Adipocyte (in vitro differentiated cells): Measurements from ENCODE around the gene CCDC154.

Source experiments
- DNase-seq: peaks from one replicate; pipeline ENCODE4 v3.0.0-alpha.2; 2015; ENCODE audit warnings: low read depth
- H3K27me3 ChIP-seq: replicated peaks from 2 replicates; pipeline ENCODE4 v1.7.0; 2013; ENCODE audit warnings: mild to moderate bottlenecking, low read length, moderate library complexity; ENCODE audit not compliant: control insufficient read depth, insufficient read depth
- H3K36me3 ChIP-seq: 2 replicates; pipeline ENCODE4 v1.7.0; 2013; ENCODE audit warnings: low read length, mild to moderate bottlenecking, moderate library complexity; ENCODE audit not compliant: control insufficient read depth, insufficient read depth, severe bottlenecking
- H3K4me1 ChIP-seq: 2 replicates; pipeline ENCODE4 v1.7.0; 2013; ENCODE audit warnings: mild to moderate bottlenecking, low read length, moderate library complexity; ENCODE audit not compliant: control insufficient read depth, insufficient read depth
- H3K4me3 ChIP-seq: 2 replicates; pipeline ENCODE4 v1.7.0; 2013; ENCODE audit warnings: mild to moderate bottlenecking, low read length, moderate library complexity
- H3K9ac ChIP-seq: 2 replicates; pipeline ENCODE4 v1.7.0; 2013; ENCODE audit warnings: mild to moderate bottlenecking, low read length, moderate library complexity
- H3K9me3 ChIP-seq: 2 replicates; pipeline ENCODE4 v1.7.0; 2013; ENCODE audit warnings: mild to moderate bottlenecking, low read length, moderate library complexity; ENCODE audit not compliant: control insufficient read depth

CCDC154 gene

DNA sequence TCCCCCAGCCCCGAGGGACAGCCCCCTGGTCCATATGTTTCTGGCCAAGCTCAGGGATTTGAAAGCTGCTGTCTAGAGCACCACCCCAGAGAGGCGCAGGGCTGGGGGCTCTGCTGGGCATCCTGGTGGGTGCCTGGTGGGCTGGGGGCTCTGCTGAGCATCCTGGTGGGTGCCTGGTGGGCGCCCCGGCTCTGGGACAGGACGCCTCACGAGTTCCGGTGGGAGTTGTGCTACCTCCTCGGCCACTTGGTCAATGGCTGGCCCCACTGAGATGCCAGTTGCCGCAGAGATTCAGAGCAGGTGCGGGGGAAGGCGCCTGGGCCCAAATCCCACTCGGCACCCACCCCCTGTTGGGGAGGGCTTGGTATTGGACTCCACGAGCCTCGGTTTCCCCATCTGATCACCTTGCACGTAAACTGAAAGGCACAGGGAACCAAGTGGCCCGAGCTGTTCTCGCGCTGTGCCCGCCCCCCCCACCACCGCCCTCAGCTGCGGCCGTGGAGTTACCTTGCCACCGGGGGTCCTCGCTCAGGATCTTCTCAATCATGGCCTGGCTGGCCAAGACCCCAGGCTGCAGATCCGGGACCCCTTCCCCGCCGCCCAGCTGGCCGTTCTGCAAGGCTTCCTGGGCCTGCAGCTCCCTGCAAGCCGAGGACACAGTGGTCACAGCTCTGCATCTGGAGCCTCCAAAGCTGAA lies 43.1 kb downstream of the CCDC154 start:
- Histone ChIP-seq H3K9me3 (no peaks in the 10 kb centered on the region), H3K4me3 (no peak overlapping the region), H3K27me3 (no peaks in the 10 kb centered on the region), H3K4me1 (no peaks in the 10 kb centered on the region), H3K9ac (no peak overlapping the region), H3K36me3 (peaks cover 31% of the 10 kb centered on the region)
- no peak for DNase-seq

- H3K9ac ChIP-seq = no peak overlapping the region
- no peak for DNase-seq
Observed at GRCh38 chr16:1398826-1399581, 45.4 kb downstream of the CCDC154 start.

DNA sequence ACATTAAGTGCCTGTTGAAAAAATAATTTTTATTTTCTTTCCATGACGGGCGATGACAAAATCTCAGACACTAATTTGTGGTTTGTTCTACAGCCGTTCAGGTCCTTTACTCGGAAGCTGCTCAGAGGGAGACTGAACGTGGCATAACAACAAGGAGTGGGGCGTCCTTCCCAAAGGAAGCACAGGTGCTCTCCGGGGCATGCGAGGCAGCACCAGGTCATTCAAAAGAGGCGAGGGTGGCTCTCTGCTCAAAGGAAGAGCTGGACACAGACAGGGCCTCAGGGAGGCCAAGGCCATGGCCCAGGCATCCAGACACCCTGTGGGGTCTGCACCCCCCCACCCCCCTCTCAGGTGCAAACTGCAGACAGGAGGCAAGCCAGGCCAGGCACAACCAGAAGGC lies 46.0 kb downstream of the CCDC154 start:
- no peak for DNase-seq
- Histone ChIP-seq H3K9ac (no peak overlapping the region), H3K9me3 (no peaks in the 10 kb centered on the region), H3K27me3 (no peaks in the 10 kb centered on the region), H3K4me1 (no peaks in the 10 kb centered on the region), H3K4me3 (no peak overlapping the region), H3K36me3 (peaks cover 37% of the 10 kb centered on the region)

More at GRCh38 chr16:1398826-1399581, 45.4 kb downstream of the CCDC154 start:
- no peaks in the 10 kb centered on the region for H3K9me3 ChIP-seq
- H3K27me3 ChIP-seq = no peaks in the 10 kb centered on the region
- no peaks in the 10 kb centered on the region for H3K4me1 ChIP-seq
- peaks cover 31% of the 10 kb centered on the region for H3K36me3 ChIP-seq
- no peak overlapping the region for H3K4me3 ChIP-seq

DNA sequence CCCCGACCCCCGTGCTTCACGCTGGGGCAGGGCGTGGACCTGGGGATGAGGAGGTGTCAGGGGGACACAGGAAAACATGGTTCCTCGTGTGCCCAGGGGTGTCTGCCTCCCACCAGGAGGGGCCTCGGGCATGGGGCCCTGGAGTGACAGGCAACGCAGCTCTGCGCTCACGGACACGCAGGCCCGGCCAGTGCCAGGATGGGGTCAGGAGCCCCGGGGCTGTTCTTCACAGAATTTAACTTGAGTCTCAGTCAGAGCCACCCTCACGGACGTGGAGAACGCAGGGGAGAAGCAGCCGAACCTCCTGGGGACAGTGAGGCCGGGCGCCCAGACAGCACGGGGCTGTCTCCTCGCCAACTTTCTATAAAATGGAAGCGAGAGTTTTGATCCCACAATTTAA lies 46.6 kb downstream of the CCDC154 start:
- Histone ChIP-seq H3K4me1 (no peaks in the 10 kb centered on the region), H3K9ac (no peak overlapping the region), H3K36me3 (peaks cover 38% of the 10 kb centered on the region), H3K27me3 (no peaks in the 10 kb centered on the region), H3K9me3 (no peaks in the 10 kb centered on the region), H3K4me3 (no peak overlapping the region)
- no peak for DNase-seq

GRCh38 chr16:1395444-1396031 lies 48.8 kb downstream of the CCDC154 start:
- H3K4me3 ChIP-seq = no peak overlapping the region
- DNase-seq = no peak
- H3K9ac ChIP-seq = no peak overlapping the region
- H3K27me3 ChIP-seq = no peaks in the 10 kb centered on the region
- H3K4me1 ChIP-seq = no peaks in the 10 kb centered on the region
- no peaks in the 10 kb centered on the region for H3K9me3 ChIP-seq
- peaks cover 41% of the 10 kb centered on the region for H3K36me3 ChIP-seq

- Histone ChIP-seq H3K36me3 (peaks cover 48% of the 10 kb centered on the region), H3K4me1 (no peaks in the 10 kb centered on the region), H3K9ac (no peak overlapping the region), H3K4me3 (no peak overlapping the region), H3K27me3 (no peaks in the 10 kb centered on the region), H3K9me3 (no peaks in the 10 kb centered on the region)
- DNase-seq = no peak
Observed at GRCh38 chr16:1394367-1394951, 49.9 kb downstream of the CCDC154 start.

DNA sequence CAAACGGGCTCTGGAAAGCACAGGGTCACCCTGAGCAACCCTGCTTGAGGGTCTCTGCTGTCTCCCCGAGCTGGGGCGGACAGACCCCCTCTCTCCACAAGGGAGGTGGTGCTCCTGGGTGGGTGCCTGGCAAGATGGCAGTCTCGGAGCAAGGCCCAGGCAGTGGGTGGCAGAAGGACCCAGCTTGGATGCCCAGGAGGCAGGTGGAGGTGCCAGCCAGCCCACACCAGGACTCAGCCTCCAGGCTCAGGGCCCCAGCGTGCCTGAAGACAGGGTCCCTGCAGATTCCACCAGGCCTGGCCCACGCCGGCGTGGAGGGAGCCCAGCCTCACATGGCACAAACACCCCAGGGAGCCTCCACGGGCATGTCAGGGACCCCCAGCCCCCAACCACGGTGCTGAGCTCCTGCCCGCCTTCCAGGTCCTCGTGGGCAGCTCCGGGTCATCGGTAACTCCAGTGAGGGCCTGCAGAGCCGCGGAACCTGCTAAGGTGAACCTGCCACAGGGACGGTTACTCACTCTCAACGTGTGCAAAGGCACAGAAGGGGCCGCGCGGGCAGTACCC lies 50.7 kb downstream of the CCDC154 start:
- H3K9ac ChIP-seq = no peak overlapping the region
- H3K4me1 ChIP-seq = no peaks in the 10 kb centered on the region
- DNase-seq = no peak

GRCh38 chr16:1392826-1393225 lies 51.5 kb downstream of the CCDC154 start:
- peaks cover 42% of the 10 kb centered on the region for H3K36me3 ChIP-seq
- H3K4me1 ChIP-seq = no peaks in the 10 kb centered on the region
- no peaks in the 10 kb centered on the region for H3K27me3 ChIP-seq
- no peak overlapping the region for H3K4me3 ChIP-seq
- no peak overlapping the region for H3K9ac ChIP-seq
- DNase-seq = no peak
- H3K9me3 ChIP-seq = no peaks in the 10 kb centered on the region

More for the DNA sequence above, 50.7 kb downstream of the CCDC154 start:
- H3K27me3 ChIP-seq = no peaks in the 10 kb centered on the region
- H3K9me3 ChIP-seq = no peaks in the 10 kb centered on the region
- no peak overlapping the region for H3K4me3 ChIP-seq
- peaks cover 42% of the 10 kb centered on the region for H3K36me3 ChIP-seq

DNA sequence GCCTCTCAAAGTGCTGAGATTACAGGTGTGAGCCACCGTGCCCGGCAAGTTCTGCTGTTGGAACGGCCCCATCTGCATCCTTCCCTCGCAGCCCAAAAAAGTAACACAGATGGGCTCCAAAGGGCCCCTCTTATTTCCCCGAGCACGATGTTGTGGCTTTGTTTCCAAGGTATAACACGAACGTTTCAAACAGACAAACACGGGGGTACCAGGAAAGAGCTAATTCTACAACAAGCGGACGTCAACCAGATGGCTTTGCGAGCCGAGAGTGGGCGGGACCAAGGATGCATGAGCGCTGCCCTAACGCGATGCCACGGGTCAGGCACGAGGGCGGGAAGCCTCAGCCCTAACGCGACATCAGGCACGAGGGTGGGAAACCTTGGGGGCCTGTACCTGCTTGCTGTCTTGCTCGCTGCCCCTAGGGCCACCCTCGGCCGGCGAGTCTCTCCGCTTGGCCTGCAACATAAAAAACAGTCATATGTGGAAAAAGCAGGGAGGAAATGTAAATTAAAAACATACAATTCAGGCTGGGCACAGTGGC lies 54.0 kb downstream of the CCDC154 start:
- Histone ChIP-seq H3K4me3 (no peak overlapping the region), H3K27me3 (no peaks in the 10 kb centered on the region), H3K36me3 (peaks cover 43% of the 10 kb centered on the region), H3K9me3 (no peaks in the 10 kb centered on the region), H3K4me1 (no peaks in the 10 kb centered on the region), H3K9ac (no peak overlapping the region)
- DNase-seq = no peak

GRCh38 chr16:1389762-1390161 lies 54.6 kb downstream of the CCDC154 start:
- Histone ChIP-seq H3K36me3 (peaks cover 43% of the 10 kb centered on the region), H3K4me1 (no peaks in the 10 kb centered on the region), H3K4me3 (no peak overlapping the region), H3K9ac (no peak overlapping the region), H3K27me3 (no peaks in the 10 kb centered on the region), H3K9me3 (no peaks in the 10 kb centered on the region)
- no peak for DNase-seq

- Histone ChIP-seq H3K36me3 (peaks cover 33% of the 10 kb centered on the region), H3K9ac (no peak overlapping the region), H3K4me1 (no peaks in the 10 kb centered on the region), H3K9me3 (no peaks in the 10 kb centered on the region), H3K27me3 (no peaks in the 10 kb centered on the region), H3K4me3 (no peak overlapping the region)
- no peak for DNase-seq
Observed at GRCh38 chr16:1387331-1387730, 57.0 kb downstream of the CCDC154 start.
